Measurements from ENCODE around the gene ENHO. TPM values are rescaled to one million over a fixed set of nuclear protein-coding genes. Genes with fewer than 3 reads are reported as not detected.
"Not testable (repeated sequence)": the region's sequence is repeated elsewhere in the genome, so short reads cannot be mapped to it uniquely, and the experiment has no call there.

ENHO gene
- polyA plus RNA-seq, 1 donor: 4.3 TPM

DNA sequence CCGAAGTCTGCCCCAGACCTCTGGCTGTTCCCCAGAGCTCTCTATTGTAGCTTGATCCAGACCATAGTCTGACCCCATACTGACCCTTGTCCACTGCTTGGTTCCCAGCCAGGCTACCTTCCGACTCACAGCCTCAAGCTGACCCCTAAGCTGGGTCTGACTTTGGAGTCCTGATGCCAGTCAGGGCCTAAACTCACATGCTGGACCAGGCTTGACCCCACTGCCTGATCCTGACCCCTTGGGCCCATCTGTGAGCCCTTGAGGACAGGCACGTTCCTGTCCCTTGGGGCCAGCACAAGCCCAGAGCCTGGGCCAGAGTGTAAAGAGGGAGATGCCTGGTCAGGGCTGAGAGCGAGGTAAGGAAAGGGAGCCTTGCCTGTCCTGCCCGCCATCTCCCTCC lies 32.7 kb upstream of the ENHO start:
- no peak for DNase-seq

DNA sequence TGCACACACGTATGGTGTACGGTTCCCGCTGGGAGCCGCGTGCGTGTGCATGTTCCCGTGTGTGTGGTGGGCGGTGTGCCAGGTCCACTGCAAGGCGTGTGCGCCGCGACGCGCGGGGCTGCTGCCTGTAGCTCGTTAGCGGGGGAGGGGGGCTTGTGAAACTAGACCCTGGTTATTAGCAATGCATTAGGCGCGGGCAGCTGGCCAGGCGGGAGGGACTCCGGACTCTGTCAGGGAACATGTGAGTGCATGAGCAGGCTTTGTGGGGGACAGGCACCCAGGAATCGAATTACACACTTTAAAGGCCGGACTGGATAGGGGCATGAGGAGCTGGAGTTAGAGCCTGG lies 32.2 kb upstream of the ENHO start:
- no peak for DNase-seq

DNA sequence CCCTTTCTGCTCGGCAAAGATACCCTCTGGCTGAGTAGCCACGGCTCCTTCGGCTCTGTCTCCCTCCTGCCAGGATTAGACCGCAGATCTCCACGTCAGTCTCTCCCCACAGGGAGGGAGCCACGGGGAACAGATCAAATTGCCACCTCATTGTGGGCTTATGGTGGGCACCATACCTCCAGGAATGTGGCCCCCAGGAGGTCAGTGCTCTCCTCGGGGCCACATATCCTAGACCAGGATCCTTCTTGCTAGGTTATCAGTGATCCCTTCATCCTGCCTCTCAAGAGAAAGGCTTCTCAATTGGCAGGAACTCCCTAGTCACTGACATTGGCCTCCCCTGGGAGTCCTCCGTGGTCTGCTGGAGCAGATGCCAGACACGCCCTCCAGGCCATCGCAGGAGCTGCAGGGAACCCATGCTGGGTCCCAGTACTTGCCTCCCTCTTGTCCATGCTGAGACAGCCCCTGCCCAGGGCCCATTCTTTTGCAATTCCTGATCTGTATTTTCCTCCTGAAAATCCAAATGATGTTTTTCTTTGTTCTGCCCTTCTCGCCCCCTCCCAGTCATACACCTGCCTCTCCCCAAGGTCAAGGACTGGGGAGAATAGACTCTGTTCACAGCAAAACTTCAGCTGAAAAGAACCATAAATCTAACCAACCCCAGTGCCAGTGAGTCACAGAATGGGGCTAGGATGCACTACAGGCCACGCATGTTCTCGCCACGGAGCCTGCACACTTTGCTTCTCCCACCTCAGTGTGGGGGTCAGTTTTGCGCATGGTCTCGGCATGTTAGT lies 31.6 kb upstream of the ENHO start:
- no peak for DNase-seq

DNA sequence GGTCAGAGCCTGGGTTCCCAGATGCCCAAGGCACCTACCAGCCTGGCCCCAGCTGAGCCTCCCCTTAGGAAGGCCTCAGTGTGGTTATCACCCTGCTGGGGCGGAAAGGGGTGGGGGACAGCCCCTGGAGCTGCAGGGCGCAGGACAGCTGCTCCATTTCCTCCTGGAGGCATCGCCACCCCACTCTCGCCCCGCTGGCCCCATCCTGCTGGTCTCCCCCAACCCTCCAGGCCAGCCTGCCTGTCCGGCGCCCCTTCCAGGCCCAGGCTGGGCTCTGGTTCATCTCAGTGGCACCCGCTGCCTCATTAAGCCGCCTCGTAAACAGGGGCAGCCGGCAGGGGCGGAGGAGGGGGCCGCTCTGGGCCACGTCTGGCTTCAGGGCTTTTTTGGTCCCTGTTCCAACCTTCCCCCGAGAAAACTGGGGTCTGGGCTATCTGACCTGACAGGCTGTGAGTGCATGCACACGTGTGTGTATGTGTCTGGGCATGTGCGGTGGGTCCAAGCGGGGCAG lies 30.8 kb upstream of the ENHO start:
- no peak for DNase-seq

DNA sequence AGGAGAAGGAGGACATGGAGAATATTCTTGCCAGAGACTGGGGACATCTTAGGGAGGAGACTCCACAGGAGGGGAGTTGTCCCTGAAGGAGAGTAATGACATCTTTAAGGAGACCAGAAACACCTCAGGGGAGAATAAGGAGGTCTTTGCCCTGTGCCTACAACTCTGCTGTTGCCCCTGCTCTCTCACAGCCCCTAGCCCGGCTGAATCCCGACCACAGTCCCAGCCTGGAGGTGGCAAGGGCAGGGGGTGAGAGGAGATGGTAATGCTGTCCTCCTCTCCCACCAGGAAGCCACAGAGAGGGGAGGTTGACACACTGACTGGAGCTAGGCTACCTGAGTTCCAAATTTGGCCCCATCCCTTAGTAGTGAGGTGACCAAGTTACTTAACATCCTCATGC lies 30.2 kb upstream of the ENHO start:
- no peak for DNase-seq

DNA sequence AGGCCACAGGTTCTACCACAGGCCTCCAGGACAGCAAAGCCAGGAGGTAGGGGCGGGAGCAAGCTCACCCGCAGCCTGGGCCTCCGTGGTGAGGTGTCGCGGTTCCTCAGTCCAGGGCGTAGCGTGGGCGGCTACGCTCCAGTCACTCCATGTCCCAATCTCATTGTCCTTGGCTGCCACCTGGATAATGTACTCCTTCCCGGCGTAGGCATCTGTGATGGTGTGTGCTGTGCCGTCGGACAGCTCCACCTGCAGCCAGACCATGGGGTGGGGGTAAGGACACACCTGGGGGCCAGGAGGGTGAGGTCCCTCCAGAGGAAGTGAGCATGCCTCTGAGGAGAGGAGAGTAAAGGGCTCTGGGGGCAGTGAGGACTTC lies 29.8 kb upstream of the ENHO start:
- no peak for DNase-seq

DNA sequence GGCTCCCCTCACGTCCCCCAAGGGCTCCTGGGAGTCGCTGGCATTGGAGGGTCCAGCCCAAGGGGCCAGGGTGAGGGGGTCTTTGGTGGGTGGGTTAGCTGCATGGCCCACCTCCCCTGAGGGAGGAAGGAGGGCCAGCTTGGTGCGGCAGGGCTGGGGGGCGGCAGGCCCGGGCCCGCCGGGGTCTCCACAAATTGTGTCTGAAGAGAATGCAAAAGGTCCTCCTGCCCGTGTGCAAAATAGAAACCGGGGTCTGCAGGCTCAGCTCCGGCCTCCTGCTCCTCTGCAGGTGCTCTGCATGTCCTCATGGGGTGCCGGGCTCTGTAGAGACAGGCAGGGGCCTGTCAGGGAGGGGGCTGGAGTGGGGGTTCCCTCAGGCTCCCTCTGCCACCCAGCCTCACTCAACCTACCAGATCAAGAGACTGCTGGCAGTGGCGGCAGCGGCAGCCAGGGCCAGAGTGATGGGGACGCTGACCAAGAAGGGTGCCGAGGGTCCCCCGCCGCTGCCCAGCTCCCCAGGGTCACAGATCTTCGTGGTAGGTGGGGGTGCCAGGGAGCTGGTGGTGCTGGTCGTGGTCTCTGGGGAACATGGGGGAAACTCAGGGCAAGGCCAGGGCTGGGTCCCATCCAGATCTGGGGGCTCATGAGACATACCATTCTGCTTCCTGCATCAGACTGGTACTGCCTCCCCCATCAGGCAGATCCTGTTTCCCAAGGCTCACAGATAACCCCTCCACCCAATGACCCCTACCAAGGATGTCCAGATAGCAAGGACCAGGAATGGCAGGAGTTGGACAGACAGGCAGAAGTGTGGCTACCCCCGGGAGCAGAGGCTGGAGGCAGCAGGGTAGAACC lies 29.2 kb upstream of the ENHO start:
- no peak for DNase-seq

DNA sequence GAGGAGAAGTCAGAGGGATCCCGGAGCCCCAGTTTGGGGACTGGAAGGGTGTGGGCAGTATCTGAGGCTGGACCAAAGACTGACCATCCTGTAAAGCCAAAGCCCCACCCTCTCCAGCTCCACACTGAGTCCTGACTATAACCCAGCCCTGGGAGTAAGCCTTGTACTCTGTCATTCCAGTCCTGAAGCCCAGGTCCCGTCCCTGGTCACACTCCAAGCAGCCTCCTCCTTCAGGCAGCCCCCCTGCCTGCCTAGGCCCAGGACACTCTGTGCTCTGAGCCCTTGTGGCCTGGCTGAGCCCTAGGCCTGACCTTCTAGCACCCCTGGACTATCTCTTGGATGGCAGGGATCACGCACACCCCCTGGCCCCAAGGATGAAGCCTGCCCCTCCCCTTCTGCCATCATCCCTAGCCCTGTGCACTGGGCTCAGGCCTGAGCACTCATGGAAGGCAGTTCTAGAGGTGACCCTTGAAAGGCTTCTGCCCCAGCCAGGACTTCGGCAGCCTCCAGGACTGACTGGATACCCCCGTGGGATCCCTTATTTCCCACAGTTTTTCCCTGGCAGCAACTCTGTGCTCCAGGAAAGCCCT lies 28.0 kb upstream of the ENHO start:
- DNase-seq: no peak

DNA sequence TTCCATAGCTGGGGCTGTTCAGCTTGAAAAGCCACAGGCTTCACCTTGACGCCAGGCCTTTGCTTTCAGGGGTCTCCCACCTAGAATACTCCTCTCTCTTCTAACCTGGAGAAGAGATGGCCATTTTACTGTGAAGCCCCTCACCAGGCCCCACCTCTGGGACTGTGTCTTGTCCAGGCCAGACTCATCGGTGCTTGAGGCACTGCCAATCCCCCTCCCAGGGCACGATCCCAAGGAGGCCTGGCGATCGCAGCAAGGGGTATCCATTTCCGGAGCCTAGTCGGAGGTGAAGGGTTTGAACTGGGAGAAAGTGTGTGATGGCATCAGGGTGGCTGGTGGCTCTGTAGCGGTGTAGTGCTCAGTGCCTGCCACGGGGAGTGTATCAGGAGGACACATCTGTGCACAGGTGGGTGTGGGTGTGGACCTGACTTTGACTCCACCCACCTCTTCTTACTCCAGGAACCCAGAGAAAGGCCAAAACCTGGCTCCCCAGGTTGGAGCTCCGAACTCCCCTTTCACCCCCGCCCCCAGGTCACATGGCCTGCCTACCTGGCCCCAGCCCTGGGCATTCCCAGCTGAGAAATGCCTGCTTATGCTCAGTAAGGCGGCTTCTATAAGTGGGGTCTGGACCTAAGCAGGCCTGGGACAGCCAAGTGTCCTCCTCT lies 27.4 kb upstream of the ENHO start:
- DNase-seq: no peak

DNA sequence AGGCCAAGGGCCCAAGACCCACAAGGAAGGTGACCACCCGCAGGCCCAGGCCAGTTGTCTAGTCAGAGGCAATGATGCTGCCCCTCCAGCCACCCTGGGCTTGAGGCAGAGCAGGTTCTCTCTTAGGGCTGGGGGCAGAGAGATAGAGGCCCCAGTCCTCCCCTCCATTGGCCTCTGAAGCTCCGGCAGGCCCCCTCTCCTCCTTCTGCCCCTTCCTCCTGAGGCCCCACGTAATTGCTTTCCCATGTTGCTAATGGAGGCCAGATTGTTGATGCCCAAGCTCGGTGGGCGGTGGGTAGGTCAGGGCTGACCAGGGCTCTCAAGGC lies 26.6 kb upstream of the ENHO start:
- DNase-seq: no peak

DNA sequence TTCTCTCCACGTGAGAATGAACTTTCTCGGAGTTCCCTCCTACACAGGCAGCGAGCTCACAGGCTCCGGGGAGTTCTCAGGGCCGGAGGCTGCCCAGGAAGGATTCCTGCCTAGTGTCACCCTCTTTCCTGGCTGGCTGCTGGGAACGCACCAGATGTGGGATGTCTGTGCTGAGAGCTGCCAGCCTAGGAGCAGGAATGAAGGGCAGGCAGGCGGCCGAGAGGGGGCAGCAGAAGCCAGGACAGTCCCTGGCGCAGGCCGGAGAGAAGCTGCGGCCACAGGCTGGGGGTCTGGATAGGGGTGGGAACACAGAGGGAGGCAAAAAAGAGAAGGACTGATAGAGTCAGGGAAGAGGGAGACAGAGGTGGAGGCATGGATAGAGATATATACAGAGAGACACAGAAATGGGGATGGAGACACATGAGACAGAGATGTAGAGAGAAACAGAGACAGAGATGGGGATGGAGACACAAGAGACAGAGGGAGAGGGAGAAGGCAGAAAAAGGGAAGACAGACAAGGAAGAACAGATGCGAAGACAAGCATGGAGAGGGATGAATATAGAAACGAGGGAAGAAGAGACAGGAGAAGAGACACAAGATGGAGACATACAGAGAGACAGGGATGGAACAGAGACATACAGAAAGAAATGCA lies 25.3 kb upstream of the ENHO start:
- DNase-seq: peak; percentile 82

DNA sequence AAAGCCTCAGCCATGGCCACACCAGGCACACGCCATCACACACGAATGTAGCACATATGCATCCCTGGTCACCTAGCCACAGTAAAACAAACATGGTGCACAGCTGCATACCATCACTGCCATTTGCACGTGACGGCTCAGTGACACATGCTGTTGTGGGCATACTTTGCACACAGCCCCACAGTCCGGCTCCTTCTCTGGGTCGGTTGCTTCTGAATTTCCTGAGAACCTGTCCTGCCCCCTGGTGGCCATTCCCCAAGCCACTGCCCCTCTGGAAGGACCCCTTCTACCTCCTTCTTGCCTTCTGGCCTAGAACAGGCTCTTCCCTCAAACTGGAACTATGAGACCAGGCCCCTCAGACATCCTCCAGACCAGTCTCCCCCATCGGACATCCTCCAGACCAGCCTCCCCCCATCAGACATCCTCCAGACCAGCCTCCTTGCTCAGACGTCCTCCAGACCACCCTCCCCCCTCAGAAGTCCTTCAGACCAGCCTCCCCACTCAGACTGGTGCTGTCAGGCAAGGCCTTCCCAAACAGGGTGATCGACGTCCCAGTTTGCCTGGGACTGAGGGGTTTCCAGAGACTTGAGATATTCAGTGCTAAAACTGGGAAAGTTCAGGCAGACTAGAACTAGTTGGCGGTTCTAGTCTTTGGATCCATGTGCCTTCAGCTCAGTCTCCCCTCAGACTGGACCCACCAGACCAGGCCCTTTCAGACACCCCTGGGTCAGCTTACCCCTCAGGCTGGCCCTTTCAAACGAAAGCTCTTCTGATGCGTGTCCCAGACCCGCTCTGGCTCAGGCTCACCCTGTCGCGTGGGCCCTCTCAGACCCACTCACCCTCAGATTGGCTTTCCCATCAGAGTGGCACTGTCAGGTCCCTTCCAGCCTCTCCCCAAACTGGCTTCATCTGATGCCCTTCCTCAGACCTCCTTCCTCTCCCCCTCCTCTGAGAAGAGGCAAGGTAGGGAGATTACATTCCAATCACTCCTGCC lies 24.3 kb upstream of the ENHO start:
- DNase-seq: no peak

DNA sequence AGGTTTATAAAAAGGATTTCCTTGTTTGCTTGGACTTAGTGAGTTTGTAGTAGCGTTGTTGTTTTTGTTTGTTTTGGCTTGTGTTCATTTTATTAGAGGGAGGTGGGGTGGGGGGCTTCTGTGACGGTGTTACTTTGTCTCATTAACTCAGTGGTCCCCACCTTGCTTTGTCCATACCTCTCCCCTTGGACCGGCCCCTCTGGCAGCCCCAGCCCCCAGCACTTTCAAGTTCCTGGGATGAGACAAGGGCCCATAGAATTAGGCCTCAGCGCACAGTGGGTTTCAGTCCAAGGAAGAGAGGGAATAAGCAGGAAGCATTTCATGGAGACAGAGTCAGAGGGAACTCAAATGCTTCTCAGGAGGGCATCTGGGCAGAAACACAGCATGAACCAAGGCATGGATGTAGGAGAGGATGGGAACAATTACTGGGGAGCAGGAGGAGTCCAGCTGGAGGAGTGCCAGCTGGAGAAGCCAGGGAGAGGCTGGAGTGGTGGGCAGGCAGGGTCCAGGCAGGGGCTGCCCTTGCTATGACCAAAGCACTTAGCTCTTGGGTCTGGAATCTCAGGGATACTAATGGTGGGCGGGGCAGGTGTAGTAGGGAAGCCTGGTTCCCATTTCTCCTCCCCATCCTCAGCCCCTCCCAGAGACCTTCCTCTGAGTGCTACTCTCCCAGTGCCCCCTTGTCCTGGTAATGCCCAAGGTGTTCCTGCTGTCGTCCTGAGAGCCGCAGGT lies 23.5 kb upstream of the ENHO start:
- DNase-seq: no peak

DNA sequence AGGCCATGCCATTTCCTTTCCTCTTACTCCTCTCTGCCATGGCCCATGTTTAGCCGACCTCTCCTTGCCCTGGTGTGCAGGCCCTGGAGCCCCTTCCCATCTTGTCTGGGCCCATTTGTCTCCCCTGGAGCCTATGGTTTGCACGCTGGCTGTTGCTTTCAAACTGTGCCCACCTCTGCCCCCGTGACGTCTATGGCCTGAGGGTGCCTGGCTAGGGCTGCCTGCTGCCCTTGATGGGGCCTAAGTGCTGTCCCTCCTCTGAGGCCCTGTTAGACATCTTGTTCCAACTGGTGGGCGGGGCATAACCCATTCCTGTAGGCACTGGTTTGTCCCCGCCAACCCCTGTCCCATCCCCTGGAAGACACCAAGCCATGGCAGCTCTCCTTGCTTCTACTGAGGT lies 22.7 kb upstream of the ENHO start:
- DNase-seq: no peak

DNA sequence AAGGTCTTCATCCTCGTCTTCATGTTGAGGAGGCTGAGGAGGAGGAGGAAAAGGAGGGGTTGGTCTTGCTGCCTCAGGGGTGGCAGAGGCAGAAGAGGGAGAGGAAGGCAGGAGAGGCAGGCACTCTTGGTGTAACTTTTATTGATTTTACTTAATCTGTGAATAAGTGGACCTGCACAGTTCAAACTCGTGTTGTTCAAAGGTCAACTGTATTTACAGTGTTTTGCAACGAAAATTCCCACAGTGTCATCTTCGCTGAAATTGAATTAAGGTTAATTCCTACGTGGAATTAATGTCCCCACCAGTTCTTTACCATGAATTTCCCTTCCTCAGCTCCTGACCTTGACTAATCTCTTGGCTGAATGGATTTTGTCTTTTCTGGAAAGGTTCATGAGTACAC lies 21.2 kb upstream of the ENHO start:
- no peak for DNase-seq

DNA sequence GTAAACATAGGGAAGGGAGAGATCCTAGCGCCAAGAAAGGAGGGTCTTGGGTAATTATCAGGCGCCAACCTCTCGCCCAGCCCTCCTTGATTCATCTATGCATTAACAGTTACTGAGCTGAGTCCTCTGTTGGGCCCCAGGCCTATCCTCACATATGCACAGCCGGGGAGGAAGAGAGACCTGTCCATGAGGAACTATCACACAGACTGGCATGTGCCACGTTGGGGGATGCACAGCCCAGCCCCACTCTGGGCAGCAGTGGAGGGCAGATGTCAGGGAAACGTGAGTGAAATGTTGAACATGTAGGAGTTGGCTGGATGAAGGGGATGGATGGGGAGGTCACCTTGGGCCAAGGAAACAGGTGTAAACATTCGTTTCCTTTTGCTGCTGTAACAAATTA lies 18.8 kb upstream of the ENHO start:
- no peak for DNase-seq

DNA sequence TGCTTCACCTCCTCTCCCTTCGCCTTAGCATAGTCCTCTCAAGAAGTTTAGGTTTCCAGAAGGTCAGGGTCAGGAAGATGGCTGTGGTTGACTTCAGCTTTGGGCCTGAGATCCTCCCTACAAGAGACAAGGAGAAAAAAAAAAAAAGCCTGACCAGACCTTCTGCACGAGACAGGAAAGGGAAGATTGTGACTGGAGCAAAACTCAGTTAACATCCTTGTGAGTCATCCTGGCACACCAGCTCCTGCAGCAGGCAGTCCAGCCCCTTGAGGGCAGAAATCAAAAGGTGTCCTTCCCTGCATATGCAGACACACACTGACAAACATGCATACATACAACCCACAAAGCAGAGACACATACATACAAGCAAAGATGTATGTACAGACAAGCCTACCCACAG lies 18.0 kb upstream of the ENHO start:
- no peak for DNase-seq

DNA sequence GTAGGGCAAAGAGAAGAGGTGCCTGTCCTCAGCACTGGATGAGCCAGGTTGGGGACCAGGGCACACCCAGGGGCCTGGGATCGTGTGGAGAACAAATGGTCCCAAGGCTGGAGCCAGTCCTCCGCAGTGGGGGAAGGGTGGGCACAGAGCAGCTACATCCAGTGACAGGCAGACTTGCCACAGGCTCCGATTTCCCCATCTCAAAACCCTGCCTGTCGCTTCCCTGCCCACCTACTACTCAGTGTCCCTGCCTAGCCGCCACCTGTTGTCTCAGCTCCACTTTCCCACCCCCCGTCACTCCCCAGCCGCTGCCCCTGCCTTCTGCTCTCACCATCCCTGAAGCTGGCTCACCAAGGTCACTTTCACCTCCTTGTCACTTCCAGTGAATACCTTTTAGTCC lies 13.9 kb upstream of the ENHO start:
- DNase-seq: no peak

DNA sequence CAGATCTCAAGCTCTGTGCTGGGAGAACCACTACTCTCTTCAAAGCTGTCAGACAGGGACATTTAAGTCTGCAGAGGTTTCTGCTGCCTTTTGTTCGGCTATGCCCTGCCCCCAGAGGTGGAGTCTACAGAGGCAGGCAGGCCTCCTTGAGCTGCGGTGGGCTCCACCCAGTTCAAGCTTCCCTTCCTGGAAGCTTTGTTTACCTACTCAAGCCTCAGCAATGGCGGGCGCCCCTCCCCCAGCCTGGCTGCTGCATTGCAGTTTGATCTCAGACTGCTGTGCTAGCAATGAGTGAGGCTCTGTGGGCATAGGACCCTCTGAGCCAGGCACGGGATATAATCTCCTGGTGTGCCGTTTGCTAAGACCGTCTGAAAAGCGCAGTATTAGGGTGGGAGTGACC lies 9.3 kb upstream of the ENHO start:
- DNase-seq: not testable (repeated sequence)

DNA sequence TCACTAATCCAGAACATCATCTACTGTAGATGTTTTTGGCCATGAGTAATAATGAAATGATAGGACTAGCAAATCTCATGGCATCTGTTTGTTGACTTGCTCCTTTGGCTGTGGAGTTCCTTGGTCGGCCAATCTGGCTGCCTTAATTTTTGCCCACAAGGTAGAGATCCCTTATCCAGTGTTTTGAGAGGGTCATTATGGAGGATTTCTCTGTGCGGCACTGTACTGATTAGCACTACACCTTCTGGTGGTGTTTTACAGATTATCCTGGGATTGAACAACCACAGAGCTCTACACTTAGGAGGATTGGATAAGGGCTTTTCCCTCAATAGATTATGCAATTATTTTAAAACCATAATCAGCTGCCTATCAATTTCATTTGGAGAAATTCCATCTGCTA lies 3.2 kb upstream of the ENHO start:
- no peak for DNase-seq

DNA sequence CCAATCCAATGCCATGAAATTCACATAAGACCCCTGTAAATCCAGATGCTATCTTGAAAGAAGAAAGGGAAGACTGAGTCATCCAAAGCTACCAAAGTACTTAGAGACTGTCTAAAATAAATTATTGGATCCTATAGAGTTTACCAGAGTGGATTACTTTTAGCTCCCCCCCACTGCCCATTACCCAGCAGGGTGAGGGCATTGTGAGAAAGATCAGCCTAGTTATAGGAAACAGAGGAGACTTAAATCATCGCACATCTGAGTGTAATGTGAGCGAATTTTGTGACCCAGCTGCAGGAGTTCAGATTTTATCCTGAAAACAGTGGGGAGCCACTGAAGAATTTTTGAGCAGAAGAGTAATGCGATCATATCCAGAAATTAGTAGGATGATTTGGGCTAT lies 1.6 kb upstream of the ENHO start:
- DNase-seq: no peak
